PFSK-1 (cell line): ENCODE measurements around the gene RBM47.

Experiments used
- FOXP2 ChIP-seq: optimal IDR thresholded peaks from 2 replicates; pipeline ENCODE3; 2011; ENCODE audit warnings: borderline replicate concordance, control low read depth, inconsistent platforms; ENCODE audit not compliant: insufficient read depth; ENCODE audit errors: extremely low read length, extremely low read depth
- POLR2AphosphoS5 ChIP-seq: IDR thresholded peaks from 2 replicates; pipeline ENCODE4 v1.6.1; 2012; ENCODE audit warnings: low read depth, mild to moderate bottlenecking, control low read depth, low read length, moderate library complexity
- REST ChIP-seq, 2 experiments: IDR thresholded peaks; 2 replicates each; pipeline versions ENCODE4 v1.6.1 to v1.8.0; 2011 to 2012; ENCODE audit warnings: low read depth in 2 of 2, low read length in 2 of 2, control low read depth in 1 of 2, inconsistent platforms in 1 of 2, mild to moderate bottlenecking in 1 of 2, moderate library complexity in 1 of 2; ENCODE audit not compliant: insufficient read depth in 1 of 2
- SIN3A ChIP-seq: IDR thresholded peaks from 2 replicates; pipeline ENCODE4 v1.6.1; 2012; ENCODE audit warnings: mild to moderate bottlenecking, low read length, moderate library complexity, borderline replicate concordance; ENCODE audit not compliant: insufficient read depth
- TAF1 ChIP-seq: IDR thresholded peaks from 2 replicates; pipeline ENCODE4 v1.6.1; 2012; ENCODE audit warnings: low read length, control low read depth, borderline replicate concordance; ENCODE audit not compliant: insufficient read depth

GRCh38 chr4:40441430-40441829 lies 188.2 kb downstream of the RBM47 start:
- TF ChIP-seq POLR2AphosphoS5 (no peak), REST (IDR thresholded peaks at IDR 0.05; ENCODE audit: insufficient read depth in 1 of 2, low read depth in 2 of 2, low read length in 2 of 2) (no peak), TAF1 (no peak), FOXP2 (no peak), SIN3A (no peak)
